ENCODE measurements around the gene SLC22A25. TPM values are rescaled to one million over a fixed set of nuclear protein-coding genes. Genes with fewer than 3 reads are reported as not detected.

SLC22A25 gene
- polyA plus RNA-seq, 3 donors, result not detected

DNA sequence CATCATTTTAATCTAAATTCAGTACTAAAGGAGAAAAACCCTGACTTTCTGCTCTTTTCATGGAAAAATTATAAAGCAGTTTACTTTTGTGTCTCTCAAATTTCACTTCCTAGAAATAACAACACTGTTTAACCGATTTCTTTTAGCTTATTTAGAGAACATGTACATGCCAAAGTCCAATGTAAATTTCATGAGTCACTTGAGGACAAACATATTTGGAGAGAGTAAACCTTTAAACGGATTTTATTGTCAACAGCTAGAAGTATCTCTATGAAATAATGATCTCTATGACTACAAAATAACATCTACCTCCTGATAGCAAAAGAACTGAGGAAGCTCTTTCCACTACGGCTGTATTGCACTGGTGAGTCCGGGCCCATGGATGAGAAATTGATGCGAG lies 46.3 kb upstream of the SLC22A25 start:
- Mint-ChIP-seq H3K4me1 (no peaks in the 10 kb centered on the region), H3K9me3 (peaks cover 0 to 21% (median 13%) of the 10 kb centered on the region in 7 donors), H3K4me3 (no peak overlapping the region), H3K36me3 (no peaks in the 10 kb centered on the region), H3K27me3 (ENCODE audit: low read depth in 3 of 3) (peaks cover 6 to 10% (median 8%) of the 10 kb centered on the region in 3 donors), H3K27ac (no peak overlapping the region)
- Histone ChIP-seq H4K20me1 (ENCODE audit: insufficient read depth, low read length) (no peaks in the 10 kb centered on the region), H2AFZ (ENCODE audit: insufficient read depth, low read depth, low read length, poor library complexity, severe bottlenecking) (no peak overlapping the region), H3K27me3 (ENCODE audit: control insufficient read depth in 2 of 2, insufficient read depth in 2 of 2, low read length in 2 of 2) (peaks cover 0 to 2% of the 10 kb centered on the region in 2 donors), H3K36me3 (replicated peaks in 1 of 2; ENCODE audit: control insufficient read depth in 1 of 2, insufficient read depth in 2 of 2, low read length in 2 of 2) (no peaks in the 10 kb centered on the region), H3K9ac (ENCODE audit: insufficient read depth, low read length, poor library complexity, severe bottlenecking) (no peak overlapping the region), H3K27ac (ENCODE audit: low read depth in 1 of 2, low read length in 2 of 2) (no peak overlapping the region), H3K79me2 (ENCODE audit: insufficient read depth, low read length) (no peaks in the 10 kb centered on the region), H3K4me3 (replicated peaks in 1 of 3; ENCODE audit: low read depth in 2 of 3, low read length in 3 of 3) (no peak overlapping the region), H3K4me2 (replicated peaks; ENCODE audit: extremely low read depth, low read length, poor library complexity, severe bottlenecking) (no peak overlapping the region), H3K4me1 (ENCODE audit: control insufficient read depth in 1 of 2, insufficient read depth in 2 of 2, low read length in 2 of 2) (no peaks in the 10 kb centered on the region), H3K9me3 (replicated peaks in 1 of 2; ENCODE audit: control insufficient read depth in 1 of 2, insufficient read depth in 1 of 2, low read length in 2 of 2) (peaks cover 0 to 5% of the 10 kb centered on the region in 2 donors)
- WGBS (ENCODE audit: insufficient coverage), result no CpG with 5 or more reads among the region's 5 CpGs
- no peak for DNase-seq
- no peak for TF ChIP-seq CTCF (IDR thresholded peaks at IDR 0.05)
- intact Hi-C loops (cut with micrococcal nuclease), result no loop called here

- H3K4me1 Mint-ChIP-seq, result no peaks in the 10 kb centered on the region
- H3K27ac Mint-ChIP-seq, result no peak overlapping the region
- intact Hi-C loops (cut with micrococcal nuclease), result no loop called here
- Histone ChIP-seq H3K27me3 (ENCODE audit: control insufficient read depth in 2 of 2, insufficient read depth in 2 of 2, low read length in 2 of 2) (peaks cover 0 to 9% of the 10 kb centered on the region in 2 donors), H3K9ac (ENCODE audit: insufficient read depth, low read length, poor library complexity, severe bottlenecking) (no peak overlapping the region), H3K9me3 (replicated peaks in 1 of 2; ENCODE audit: control insufficient read depth in 1 of 2, insufficient read depth in 1 of 2, low read length in 2 of 2) (no peaks in the 10 kb centered on the region), H3K4me2 (replicated peaks; ENCODE audit: extremely low read depth, low read length, poor library complexity, severe bottlenecking) (no peak overlapping the region), H3K4me3 (replicated peaks in 1 of 3; ENCODE audit: low read depth in 2 of 3, low read length in 3 of 3) (no peak overlapping the region), H3K36me3 (replicated peaks in 1 of 2; ENCODE audit: control insufficient read depth in 1 of 2, insufficient read depth in 2 of 2, low read length in 2 of 2) (no peaks in the 10 kb centered on the region), H2AFZ (ENCODE audit: insufficient read depth, low read depth, low read length, poor library complexity, severe bottlenecking) (no peak overlapping the region), H4K20me1 (ENCODE audit: insufficient read depth, low read length) (no peaks in the 10 kb centered on the region), H3K4me1 (ENCODE audit: control insufficient read depth in 1 of 2, insufficient read depth in 2 of 2, low read length in 2 of 2) (no peaks in the 10 kb centered on the region), H3K27ac (ENCODE audit: low read depth in 1 of 2, low read length in 2 of 2) (no peak overlapping the region), H3K79me2 (ENCODE audit: insufficient read depth, low read length) (no peaks in the 10 kb centered on the region)
- H3K36me3 Mint-ChIP-seq, result no peaks in the 10 kb centered on the region
- H3K27me3 Mint-ChIP-seq (ENCODE audit: low read depth in 3 of 3), result peaks cover 11 to 29% (median 24%) of the 10 kb centered on the region in 3 donors
- peaks cover 0 to 8% (median 3%) of the 10 kb centered on the region in 7 donors for H3K9me3 Mint-ChIP-seq
- no peak overlapping the region for H3K4me3 Mint-ChIP-seq
- TF ChIP-seq CTCF (IDR thresholded peaks at IDR 0.05), result no peak
- DNase-seq, result no peak
Observed at GRCh38 chr11:63282579-63282978, 39.2 kb upstream of the SLC22A25 start.

Measured in CD14-positive monocyte (primary cell).